ENCODE measurements around the gene PODXL.

DNA sequence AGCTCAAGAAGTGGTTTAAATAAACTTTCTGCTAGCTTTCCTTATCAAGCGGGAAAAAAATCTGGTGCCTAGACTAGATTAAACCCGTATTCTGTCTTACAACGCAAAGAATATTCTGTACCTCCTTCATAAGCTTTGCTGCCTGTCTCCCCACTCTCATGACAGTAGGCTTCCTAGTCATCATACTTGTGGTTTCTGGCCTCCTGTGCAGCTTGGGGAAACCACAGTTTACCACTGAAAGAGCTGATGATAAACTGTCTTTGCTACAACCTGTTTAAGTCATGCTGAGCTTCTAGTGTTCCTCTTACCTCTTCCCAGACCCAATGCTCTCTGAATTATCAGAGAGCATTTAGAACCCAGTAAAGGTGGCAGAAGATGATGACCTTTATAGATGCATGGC is 55.0 kb downstream of the PODXL start:
- TF ChIP-seq CTCF (IDR thresholded peaks at IDR 0.05) (no peak), POLR2A (IDR thresholded peaks at IDR 0.05) (no peak)
